ENCODE data around the gene SOX15. TPM values are rescaled to one million over a fixed set of nuclear protein-coding genes. Genes with fewer than 3 reads are reported as not detected.
A peak's percentile ranks its signal among the peaks of the same experiment; 100 is the strongest.

The SOX15 gene
- total RNA-seq, 1 donor from 2014 or later: 0.17 TPM

DNA sequence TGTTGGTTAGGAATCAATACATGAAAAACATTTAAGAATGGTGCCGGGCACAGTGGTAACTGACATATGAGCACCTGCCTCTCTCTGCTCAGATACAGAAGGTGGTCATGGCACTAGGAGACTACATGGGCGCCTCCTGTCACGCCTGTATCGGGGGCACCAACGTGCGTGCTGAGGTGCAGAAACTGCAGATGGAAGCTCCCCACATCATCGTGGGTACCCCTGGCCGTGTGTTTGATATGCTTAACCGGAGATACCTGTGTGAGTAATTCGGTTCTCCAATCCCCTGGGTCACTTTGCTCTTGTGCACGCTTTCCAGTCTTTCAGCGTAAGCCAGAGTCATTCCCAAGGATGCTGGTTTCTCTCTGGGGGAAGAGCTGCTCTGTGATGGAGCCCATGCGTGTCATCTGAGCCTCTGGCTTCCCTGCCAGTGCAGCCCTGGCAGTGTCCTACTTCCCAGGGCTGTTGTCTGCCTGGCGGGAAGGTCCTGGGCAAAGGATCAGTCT, 13.4 kb downstream of the SOX15 start:
- no peak for DNase-seq

DNA sequence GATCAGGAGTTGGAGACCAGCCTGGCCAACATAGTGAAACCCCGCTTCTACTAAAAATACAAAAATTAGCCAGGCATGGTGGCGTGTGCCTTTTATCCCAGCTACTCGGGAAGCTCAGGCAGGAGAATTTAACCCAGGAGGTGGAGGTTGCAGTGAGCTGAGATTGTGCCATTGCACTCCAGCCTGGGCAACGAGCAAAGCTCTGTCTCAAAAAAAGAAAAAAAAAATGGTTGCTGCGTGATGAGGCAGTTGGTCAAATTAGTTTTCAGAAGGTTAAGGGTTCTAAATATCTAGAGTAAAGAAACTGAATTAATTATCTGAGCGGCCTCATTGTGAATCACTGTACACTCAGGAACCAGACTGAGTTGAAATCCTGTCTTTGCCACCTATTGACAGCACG, 13.9 kb downstream of the SOX15 start:
- no peak for DNase-seq

DNA sequence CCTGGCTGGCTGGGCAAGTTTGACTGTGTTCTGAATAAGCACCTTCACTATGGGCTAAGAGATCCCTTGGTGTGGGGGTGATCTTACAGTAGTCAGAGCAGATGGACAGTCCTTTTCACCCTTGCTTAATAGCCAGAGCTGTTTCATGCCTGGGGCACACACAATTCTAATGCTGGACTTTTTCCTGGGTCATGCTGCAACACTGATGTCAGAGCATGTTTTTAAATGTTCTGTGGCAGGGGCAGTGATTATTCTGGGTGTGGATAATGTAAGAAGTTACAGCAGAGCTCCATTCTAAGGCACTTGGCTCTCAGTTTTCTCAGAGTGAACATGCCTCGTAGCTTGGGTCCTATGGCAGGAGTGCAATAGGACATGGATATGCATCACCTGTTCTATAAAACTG, 14.4 kb downstream of the SOX15 start:
- no peak for DNase-seq

DNA sequence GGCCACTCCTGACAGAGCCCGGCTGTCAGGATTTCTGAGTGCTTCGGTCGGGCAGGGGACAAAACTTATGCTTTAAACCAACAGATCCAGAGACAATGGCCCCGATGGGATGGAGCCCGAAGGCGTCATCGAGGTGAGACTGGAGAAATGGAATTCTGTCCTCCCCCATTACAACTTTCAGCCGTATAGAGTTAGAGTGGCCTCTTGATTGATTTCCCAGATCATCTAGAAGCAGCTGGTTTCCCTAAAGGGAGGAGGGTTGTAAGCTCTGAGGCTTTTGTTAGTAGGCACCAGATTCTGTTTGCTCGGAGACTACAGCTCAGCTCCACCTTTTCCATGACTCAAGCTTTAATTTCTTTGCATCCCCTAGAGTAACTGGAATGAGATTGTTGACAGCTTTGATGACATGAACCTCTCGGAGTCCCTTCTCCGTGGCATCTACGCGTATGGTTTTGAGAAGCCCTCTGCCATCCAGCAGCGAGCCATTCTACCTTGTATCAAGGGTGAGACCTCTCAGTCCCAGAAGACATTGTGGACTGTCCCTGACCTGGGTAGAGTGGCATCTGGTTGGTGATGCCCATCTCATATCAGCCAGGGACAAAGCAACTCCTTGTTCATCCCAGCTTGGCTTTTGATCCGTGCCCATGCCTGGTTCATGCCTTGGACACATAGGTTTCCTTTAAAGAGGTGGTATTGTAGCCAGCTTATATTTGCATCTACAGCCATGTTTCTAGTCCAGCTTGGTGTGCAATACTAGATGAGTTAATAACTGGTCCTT, 15.5 kb downstream of the SOX15 start:
- no peak for DNase-seq

DNA sequence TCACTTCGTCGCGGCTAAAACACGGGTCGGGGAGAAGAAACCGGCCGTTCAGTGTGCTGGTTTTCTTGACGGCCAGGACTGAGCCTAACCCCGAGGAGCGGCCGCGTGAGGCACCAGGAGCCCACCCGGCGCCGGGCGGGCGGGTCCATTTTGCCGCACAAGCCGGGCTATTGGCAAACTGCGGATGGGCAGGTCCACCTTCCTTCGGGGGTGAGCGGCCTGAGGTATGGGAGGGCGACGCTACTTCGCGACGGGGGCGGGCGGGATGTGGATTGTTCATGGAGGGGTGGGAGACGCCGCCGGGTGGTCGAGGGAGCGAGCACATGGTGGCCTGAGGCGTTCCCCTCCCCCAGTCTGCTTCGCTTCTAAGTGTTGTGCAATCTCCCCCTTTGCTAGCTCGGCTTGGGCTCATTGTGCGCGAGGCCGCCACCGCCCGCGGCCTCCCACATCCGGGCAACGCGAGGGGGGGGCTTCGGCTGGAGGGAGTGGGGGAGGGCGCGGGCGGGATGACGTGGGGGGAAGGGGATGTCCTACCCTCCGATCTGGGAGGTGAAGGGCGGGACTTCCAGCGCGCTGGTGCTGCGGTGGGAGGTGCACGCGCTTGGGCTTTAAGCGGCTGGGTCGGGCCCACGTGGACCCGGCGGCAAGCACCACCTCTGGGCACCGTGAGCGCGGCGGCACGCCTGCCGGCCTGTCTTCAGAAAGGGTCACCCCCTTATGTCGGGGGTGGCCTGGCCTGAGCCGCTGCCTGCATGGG, 16.4 kb downstream of the SOX15 start:
- DNase-seq: peak; percentile 95

DNA sequence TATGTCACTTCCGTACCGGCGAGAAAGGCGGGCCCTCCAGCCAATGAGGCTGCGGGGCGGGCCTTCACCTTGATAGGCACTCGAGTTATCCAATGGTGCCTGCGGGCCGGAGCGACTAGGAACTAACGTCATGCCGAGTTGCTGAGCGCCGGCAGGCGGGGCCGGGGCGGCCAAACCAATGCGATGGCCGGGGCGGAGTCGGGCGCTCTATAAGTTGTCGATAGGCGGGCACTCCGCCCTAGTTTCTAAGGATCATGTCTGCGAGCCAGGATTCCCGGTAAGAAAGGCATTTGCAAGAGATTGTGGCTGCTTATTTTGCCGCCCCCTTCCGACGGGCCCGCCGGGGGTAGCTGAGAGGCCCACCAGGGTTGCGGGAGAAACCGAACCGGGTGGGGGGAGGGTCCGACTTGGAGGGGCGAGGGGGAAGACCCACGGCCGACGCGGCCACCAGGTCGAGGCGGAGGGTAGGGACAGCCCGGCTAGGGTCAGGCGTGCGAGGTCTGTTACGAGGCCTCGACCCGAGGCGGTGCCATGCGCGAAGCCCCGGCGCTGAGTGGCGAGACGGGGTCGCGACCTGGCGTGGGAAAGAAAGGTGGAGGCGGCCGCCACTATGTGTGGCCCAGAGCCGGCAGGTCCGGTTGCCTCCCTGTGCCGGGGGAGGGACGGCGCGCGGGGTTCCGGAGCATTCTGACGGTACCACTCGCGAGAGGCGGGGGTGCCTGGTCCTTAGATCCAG, 17.1 kb downstream of the SOX15 start:
- peak; percentile 100 for DNase-seq

DNA sequence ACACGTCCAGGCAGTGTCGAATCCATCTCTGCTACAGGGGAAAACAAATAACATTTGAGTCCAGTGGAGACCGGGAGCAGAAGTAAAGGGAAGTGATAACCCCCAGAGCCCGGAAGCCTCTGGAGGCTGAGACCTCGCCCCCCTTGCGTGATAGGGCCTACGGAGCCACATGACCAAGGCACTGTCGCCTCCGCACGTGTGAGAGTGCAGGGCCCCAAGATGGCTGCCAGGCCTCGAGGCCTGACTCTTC, 17.6 kb downstream of the SOX15 start:
- no peak for DNase-seq

DNA sequence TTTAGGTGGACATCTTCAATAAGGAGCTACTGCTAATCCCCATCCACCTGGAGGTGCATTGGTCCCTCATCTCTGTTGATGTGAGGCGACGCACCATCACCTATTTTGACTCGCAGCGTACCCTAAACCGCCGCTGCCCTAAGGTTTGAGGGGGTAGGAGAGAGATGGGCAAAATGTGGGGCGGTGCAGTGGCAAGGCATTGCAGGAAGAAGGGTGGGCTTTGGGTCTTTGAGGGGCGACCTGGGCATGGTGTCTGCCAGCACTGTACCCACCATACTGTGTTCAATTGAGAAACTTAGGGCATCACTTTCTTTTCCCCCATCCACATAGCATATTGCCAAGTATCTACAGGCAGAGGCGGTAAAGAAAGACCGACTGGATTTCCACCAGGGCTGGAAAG, 19.5 kb downstream of the SOX15 start:
- no peak for DNase-seq

DNA sequence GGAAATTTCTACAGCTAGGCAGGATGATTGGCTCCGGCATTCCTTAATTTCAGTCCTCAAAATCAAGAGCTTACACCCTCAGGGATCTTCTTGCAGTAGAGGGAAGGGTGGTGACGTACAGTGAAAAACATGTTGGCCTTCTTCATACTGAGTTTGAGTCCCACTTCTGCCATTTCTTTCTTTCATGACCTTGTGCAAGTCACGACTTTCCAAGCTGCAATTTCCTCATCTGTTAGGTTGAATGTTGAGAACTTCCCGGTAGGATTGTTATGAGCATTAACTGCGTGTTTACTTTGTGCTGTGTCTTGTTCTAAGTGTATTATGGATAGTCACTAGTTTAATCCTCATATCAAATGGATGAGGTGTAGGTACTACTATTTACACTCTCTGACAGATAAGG, 20.3 kb downstream of the SOX15 start:
- DNase-seq: no peak

DNA sequence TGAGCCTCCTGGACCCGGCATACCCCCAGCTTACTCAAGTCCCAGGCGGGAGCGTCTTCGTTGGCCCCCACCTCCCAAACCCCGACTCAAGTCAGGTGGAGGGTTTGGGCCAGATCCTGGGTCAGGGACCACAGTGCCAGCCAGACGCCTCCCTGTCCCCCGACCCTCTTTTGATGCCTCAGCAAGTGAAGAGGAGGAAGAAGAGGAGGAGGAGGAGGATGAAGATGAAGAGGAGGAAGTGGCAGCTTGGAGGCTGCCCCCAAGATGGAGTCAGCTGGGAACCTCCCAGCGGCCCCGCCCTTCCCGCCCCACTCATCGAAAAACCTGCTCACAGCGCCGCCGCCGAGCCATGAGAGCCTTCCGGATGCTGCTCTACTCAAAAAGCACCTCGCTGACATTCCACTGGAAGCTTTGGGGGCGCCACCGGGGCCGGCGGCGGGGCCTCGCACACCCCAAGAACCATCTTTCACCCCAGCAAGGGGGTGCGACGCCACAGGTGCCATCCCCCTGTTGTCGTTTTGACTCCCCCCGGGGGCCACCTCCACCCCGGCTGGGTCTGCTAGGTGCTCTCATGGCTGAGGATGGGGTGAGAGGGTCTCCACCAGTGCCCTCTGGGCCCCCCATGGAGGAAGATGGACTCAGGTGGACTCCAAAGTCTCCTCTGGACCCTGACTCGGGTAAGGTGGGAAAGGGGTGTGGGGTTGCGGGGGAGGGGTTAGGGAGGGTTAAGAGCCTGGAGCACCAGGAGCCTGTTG, 26.6 kb downstream of the SOX15 start:
- DNase-seq: no peak

DNA sequence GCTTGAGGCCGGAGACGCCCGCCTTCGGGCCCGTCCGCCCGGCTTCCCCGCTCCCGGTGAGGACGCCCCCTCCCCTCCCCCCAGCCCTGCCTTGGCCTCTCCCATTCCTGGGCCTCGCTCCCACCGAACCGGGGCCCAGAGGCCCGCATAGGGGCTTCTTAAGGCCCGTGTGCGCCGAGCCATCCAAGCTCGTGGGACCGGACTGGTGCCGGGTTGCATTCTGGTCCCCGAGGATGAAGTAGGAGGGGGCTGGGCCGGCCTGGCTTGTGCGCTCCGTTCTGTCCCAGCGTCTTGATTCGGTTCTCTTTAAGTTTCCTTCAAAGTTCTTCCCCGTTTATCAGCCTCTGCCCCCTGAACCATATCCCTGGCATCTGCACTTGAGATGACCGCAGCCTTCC, 27.7 kb downstream of the SOX15 start:
- DNase-seq: no peak

DNA sequence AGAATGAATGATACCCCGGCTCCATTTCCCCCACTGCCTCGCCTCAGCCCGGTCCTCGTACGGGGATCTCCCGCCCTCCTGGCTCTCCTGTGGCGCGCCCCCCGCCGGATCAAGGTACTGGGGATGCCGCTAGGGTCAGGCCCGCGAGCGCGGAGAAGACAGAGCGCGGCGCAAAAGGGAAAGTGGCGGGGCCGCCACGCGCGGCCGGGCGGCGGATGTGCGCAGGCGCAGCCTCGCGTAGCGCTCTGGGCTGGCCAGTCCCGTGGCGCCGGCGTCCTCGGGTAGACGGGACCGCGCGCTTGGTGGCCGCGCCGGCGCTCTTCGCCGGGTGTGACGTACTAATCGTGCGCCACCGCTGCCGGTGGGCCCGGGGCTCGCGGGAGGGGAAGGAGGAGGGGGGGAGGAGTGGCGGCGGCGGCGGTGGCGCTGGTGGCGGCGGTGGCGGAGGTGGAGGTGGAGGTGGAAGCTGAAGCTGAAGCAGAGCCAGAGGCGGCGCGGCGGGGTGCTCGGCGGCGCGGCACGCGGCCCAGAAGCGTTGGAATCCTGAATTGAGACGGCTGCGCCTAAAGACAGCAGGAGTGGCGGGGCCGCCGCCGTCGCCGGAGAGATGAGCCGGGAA, 28.2 kb downstream of the SOX15 start, which contains the start of gene SENP3:
Gene SENP3, plus strand, starts transcription at position 331 of the 619 bp plus-strand sequence. CDS start 1,158 bp downstream, outside the sequence.
- peak; percentile 95 for DNase-seq

DNA sequence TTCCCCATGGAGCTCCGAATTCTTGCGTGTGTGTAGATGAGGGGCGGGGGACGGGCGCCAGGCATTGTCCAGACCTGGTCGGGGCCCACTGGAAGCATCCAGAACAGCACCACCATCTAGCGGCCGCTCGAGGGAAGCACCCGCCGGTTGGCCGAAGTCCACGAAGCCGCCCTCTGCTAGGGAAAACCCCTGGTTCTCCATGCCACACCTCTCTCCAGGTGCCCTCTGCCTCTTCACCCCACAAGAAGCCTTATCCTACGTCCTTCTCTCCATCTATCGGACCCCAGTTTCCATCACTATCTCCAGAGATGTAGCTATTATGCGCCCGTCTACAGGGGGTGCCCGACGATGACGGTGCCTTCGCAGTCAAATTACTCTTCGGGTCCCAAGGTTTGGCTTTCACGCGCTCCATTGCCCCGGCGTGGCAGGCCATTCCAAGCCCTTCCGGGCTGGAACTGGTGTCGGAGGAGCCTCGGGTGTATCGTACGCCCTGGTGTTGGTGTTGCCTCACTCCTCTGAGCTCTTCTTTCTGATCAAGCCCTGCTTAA, 28.8 kb downstream of the SOX15 start:
- DNase-seq: peak; percentile 91

DNA sequence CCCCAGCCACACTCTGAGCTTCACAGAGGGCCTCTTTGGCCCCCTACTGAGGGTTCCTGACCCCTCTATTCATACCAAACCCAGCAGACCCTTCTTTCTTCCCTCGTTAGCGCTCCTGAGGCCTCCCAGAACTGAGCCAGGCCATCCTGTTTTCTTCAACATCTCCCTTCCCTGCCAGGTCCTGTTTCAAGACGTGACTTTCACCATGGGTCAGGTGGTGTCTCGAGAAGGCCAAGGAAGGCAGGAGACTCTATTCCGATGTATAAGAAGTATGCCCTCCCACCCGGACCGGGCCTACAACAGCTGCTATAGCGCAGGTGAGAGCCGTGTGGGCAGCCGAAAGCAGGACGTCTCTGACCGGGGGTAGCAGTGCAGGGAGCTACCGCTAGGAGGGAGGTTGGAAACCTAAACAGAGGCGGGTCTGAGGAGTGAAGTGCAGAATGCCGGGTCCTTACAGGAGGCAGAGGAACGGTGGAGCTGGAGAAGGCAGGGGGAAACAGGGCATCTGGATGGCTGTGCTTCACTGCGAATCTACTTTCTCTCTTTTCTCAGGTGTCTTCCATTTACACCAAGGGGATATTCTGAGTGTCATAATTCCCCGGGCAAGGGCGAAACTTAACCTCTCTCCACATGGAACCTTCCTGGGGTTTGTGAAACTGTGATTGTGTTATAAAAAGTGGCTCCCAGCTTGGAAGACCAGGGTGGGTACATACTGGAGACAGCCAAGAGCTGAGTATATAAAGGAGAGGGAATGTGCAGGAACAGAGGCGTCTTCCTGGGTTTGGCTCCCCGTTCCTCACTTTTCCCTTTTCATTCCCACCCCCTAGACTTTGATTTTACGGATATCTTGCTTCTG, 29.5 kb downstream of the SOX15 start:
- peak; percentile 72 for DNase-seq

DNA sequence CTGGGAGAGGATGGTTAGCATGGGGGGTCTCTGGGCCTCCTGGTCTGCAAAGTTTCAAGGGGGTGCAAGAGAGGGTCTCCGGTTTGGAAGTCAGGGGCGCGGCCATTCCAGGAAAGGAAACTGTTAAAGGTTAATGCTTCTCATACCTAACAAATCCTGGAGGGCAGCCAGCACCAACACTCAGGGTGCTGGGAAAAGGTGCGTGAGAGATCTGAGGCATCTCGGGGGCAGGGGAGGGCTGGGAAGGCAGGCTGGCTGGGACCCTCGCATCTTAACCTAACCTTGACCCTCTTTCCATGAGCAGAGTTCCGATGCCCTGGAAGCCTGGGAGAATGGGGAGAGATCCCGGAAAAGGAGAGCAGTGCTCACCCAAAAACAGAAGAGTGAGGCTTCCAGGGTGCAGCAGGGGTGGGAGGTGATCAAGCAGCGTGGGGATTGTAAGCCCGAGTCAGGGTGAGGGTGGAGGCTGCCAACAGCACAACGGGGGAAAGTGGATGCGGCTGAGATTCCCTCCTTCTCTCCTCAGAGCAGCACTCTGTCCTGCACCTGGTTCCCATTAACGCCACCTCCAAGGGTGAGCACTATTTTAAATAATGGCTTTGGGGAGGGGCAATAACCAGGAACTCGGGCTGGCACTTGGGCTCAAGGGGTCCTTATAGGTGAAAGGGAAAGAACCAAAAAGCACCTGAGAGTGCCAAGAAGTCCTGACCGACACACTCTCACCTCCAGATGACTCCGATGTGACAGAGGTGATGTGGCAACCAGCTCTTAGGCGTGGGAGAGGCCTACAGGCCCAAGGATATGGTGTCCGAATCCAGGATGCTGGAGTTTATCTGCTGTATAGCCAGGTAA, 30.3 kb downstream of the SOX15 start:
- no peak for DNase-seq

DNA sequence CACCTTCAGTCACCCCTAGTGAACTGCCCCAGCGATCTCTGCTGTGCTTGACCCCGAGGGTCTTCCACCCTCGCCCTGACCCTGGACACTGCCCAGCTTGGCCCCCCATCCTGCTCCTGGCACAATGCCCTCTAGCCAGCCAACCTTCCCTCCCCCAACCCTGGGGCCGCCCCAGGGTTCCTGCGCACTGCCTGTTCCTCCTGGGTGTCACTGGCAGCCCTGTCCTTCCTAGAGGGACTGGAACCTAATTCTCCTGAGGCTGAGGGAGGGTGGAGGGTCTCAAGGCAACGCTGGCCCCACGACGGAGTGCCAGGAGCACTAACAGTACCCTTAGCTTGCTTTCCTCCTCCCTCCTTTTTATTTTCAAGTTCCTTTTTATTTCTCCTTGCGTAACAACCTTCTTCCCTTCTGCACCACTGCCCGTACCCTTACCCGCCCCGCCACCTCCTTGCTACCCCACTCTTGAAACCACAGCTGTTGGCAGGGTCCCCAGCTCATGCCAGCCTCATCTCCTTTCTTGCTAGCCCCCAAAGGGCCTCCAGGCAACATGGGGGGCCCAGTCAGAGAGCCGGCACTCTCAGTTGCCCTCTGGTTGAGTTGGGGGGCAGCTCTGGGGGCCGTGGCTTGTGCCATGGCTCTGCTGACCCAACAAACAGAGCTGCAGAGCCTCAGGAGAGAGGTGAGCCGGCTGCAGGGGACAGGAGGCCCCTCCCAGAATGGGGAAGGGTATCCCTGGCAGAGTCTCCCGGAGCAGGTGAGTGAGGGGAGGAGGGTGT, 31.2 kb downstream of the SOX15 start, which contains the start of gene TNFSF13:
Gene TNFSF13, plus strand, starts transcription at position 207 of the 776 bp plus-strand sequence. Its CDS starts 290 bp downstream, at position 497.
- no peak for DNase-seq

DNA sequence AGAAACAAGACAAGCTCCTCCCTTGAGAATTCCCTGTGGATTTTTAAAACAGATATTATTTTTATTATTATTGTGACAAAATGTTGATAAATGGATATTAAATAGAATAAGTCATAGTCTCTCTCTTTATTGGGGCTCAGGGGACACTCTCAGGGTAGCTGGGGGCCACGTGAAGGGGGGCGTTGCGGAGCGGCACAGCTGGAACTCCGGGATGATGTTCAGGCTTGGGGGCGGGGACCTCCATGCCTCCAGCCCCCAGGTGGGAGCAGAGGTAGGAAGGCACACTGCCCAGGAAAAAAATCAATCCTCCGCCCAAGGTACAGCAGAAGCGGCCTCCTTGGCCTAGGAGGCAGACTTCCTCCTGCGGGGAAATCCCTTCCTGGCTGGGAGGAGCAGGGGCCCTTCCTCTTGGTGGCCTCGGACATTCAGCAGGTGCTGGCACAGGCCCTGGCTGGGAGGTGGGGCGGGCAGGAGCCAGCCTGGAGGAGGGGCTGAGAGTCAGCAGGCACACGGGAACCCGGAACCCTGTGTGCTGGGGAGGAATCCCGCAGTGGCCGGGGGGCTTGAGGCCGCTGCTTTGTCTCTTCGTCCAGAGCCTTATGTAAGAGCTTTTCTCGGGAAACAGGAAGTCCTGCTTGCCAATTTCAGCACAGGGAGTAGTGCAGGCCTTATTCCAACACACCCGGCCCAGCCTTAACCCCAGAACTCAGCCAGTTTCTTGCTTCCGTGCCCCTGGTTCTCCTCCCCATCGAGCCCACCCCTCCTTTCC, 31.9 kb downstream of the SOX15 start:
- DNase-seq: peak; percentile 90

DNA sequence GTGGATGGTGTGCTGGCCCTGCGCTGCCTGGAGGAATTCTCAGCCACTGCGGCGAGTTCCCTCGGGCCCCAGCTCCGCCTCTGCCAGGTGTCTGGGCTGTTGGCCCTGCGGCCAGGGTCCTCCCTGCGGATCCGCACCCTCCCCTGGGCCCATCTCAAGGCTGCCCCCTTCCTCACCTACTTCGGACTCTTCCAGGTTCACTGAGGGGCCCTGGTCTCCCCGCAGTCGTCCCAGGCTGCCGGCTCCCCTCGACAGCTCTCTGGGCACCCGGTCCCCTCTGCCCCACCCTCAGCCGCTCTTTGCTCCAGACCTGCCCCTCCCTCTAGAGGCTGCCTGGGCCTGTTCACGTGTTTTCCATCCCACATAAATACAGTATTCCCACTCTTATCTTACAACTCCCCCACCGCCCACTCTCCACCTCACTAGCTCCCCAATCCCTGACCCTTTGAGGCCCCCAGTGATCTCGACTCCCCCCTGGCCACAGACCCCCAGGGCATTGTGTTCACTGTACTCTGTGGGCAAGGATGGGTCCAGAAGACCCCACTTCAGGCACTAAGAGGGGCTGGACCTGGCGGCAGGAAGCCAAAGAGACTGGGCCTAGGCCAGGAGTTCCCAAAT, 32.6 kb downstream of the SOX15 start:
- no peak for DNase-seq
